Esophagus muscularis mucosa (tissue), 4 donors: ENCODE data around the gene PGM2. TPM values are rescaled to one million over a fixed set of nuclear protein-coding genes. Genes with fewer than 3 reads are reported as not detected.

ENCODE experiments used
- DNase-seq: peaks from one replicate; pipeline ENCODE4 v3.0.0-alpha.2; 2017; ENCODE audit errors: extremely low spot score
- H3K27ac ChIP-seq, 4 donors: fragments of 200-600 bp; sonication (generic); replicated peaks in 1 of 4; 1 replicate in 3 of 4; 2 replicates in 1 of 4; pipeline ENCODE4 v1.5.1; 2016 to 2019; ENCODE audit warnings: mild to moderate bottlenecking in 1 of 4
- H3K27me3 ChIP-seq, 4 donors: fragments of 200-600 bp; sonication (generic); one replicate each; pipeline versions ENCODE4 v1.5.1 to v1.6.0; 2016 to 2019
- H3K36me3 ChIP-seq, 4 donors: fragments of 200-600 bp; sonication (generic); one replicate each; pipeline ENCODE4 v1.5.1; 2016 to 2019
- H3K4me1 ChIP-seq, 4 donors: fragments of 200-600 bp; sonication (generic); one replicate each; pipeline ENCODE4 v1.5.1; 2016 to 2019
- H3K4me3 ChIP-seq, 4 donors: fragments of 200-600 bp; sonication (generic); 1 replicate in 2 of 4; 2 replicates in 2 of 4; pipeline ENCODE4 v1.5.1; 2016 to 2019; ENCODE audit warnings: mild to moderate bottlenecking in 4 of 4, moderate library complexity in 1 of 4
- H3K9me3 ChIP-seq, 4 donors: fragments of 200-600 bp; sonication (generic); 1 replicate in 3 of 4; 2 replicates in 1 of 4; pipeline ENCODE4 v1.5.1; 2016 to 2019
- CTCF ChIP-seq, 3 experiments: fragments of 200-600 bp in 2 of 3; fragments of 450-650 bp in 1 of 3; sonication (generic) in 2 of 3; IDR thresholded peaks; one replicate each; pipeline ENCODE4 v1.5.1; 2017 to 2019; ENCODE audit warnings: antibody characterized with exemption in 3 of 3, mild to moderate bottlenecking in 2 of 3, moderate library complexity in 1 of 3
- EP300 ChIP-seq: sonication (generic); formaldehyde crosslinking; IDR thresholded peaks from one replicate; pipeline ENCODE4 v1.6.1; 2017; ENCODE audit warnings: antibody characterized with exemption
- POLR2A ChIP-seq: fragments of 450-650 bp; IDR thresholded peaks from one replicate; pipeline ENCODE4 v1.6.1; 2017; ENCODE audit warnings: antibody characterized with exemption, moderate library complexity, mild to moderate bottlenecking, low read depth
- POLR2AphosphoS5 ChIP-seq, 2 donors: sonication (generic); formaldehyde crosslinking; IDR thresholded peaks; one replicate each; pipeline ENCODE4 v1.6.1; 2017; ENCODE audit warnings: antibody characterized with exemption in 2 of 2
- WGBS: methylation state at CpG from one replicate; pipeline ENCODE4 v1.1.5; 2018; 5-methylcytosine and 5-hydroxymethylcytosine counted together
- intact Hi-C: fragments of 100-400 bp; cut with DNase I; formaldehyde crosslinking; loops from one replicate; pipeline ENCODE4 v1.15.1; 2023
- total RNA-seq, 4 donors: library from RNA; depleted of rRNA; stranded (reverse); fragments of >200 nt; gene quantifications; one replicate each; pipeline versions ENCODE4 v1.1.0 to v1.2.1, GENCODE V29; 2016

Gene PGM2
- total RNA-seq, 4 donors from 2014 or later, result 17.4 to 19.2 (median 18.8) TPM

GRCh38 chr4:37827802-37828321, 1.4 kb downstream of the PGM2 start:
- H3K9me3 ChIP-seq, result no peaks in the 10 kb centered on the region
- peak overlapping the region in 2 of 4 donors; percentile 83 to 89 for H3K27ac ChIP-seq
- intact Hi-C loops, result loop anchor here (5.0 to 10.0 kb wide), 4 partner anchors 44 to 149 kb away; partner anchors contain the start of gene RELL1
- peak; percentile 68 for DNase-seq
- no peak for TF ChIP-seq POLR2A
- no peak for TF ChIP-seq EP300
- no peak for TF ChIP-seq CTCF (IDR thresholded peaks at IDR 0.05)
- no peak for TF ChIP-seq POLR2AphosphoS5 (IDR thresholded peaks at IDR 0.05)
- 77% methylated on average over 1 of the region's 1 CpG for WGBS
- peaks cover 15 to 28% (median 27%) of the 10 kb centered on the region in 4 donors for H3K4me1 ChIP-seq
- peak overlapping the region; percentile 68 to 90 (median 87) for H3K4me3 ChIP-seq
- H3K36me3 ChIP-seq, result peaks cover 6 to 30% (median 23%) of the 10 kb centered on the region in 4 donors
- no peaks in the 10 kb centered on the region for H3K27me3 ChIP-seq

DNA sequence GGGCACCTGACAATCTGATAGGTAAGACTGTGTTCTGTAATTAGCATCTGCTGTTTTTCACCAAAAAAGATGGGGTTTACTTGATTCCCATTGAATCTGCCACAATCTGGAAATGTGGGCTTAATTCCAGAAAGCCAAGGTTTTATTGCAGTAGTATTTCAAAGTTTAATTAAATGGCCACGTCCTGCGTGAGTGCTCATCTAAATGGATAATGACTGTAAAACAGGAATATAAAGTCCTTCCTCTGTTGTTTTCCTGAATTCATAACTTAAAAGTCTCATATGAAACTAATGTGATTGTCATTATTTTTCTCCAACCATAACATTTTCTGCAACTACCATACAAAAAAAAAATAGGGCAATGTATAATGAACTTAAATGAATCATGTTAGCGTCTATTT, 2.4 kb downstream of the PGM2 start:
- Histone ChIP-seq H3K36me3 (peaks cover 6 to 39% (median 29%) of the 10 kb centered on the region in 4 donors), H3K4me3 (no peak overlapping the region), H3K27ac (no peak overlapping the region), H3K9me3 (no peaks in the 10 kb centered on the region), H3K4me1 (peaks cover 15 to 28% (median 27%) of the 10 kb centered on the region in 4 donors), H3K27me3 (no peaks in the 10 kb centered on the region)
- TF ChIP-seq POLR2AphosphoS5 (IDR thresholded peaks at IDR 0.05), result no peak
- TF ChIP-seq CTCF (IDR thresholded peaks at IDR 0.05), result no peak
- no peak for TF ChIP-seq POLR2A
- TF ChIP-seq EP300, result no peak
- WGBS, result 90% methylated on average over 3 of the region's 3 CpGs
- intact Hi-C loops, result loop anchor here (5.0 to 10.0 kb wide), 4 partner anchors 43 to 148 kb away; partner anchors contain the start of gene RELL1
- DNase-seq, result no peak

DNA sequence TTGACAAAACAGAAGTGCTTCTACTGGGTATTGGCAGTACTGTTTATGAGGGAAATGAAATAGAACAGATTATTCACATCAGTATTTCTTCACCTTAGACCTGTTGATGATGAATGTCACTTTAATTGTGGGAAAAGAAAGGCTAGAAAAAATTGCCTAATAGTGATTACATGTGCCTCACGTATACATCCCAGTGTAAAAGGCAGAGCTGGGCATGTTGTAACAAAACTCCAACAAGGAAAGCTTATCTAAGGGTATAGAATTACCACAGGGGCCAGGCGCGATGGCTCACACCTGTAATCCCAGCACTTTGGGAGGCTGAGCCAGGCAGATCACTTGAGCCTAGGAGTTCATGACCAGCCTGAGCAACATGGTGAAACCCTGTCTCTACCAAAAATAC, 4.2 kb downstream of the PGM2 start:
- Histone ChIP-seq H3K4me3 (no peak overlapping the region), H3K4me1 (peaks cover 11 to 21% (median 20%) of the 10 kb centered on the region in 4 donors), H3K9me3 (no peaks in the 10 kb centered on the region), H3K27ac (no peak overlapping the region), H3K36me3 (peaks cover 6 to 53% (median 43%) of the 10 kb centered on the region in 4 donors), H3K27me3 (no peaks in the 10 kb centered on the region)
- DNase-seq, result no peak
- WGBS, result 97% methylated on average over 3 of the region's 3 CpGs
- no peak for TF ChIP-seq EP300
- TF ChIP-seq POLR2A, result no peak
- no peak for TF ChIP-seq CTCF (IDR thresholded peaks at IDR 0.05)
- no peak for TF ChIP-seq POLR2AphosphoS5 (IDR thresholded peaks at IDR 0.05)
- intact Hi-C loops, result no loop called here

GRCh38 chr4:37835031-37835430, 8.5 kb downstream of the PGM2 start:
- intact Hi-C loops, result no loop called here
- H3K36me3 ChIP-seq, result peaks cover 6 to 90% (median 69%) of the 10 kb centered on the region in 4 donors

More at GRCh38 chr4:37835031-37835430, 8.5 kb downstream of the PGM2 start:
- Histone ChIP-seq H3K27me3 (no peaks in the 10 kb centered on the region), H3K27ac (no peak overlapping the region), H3K9me3 (no peaks in the 10 kb centered on the region), H3K4me1 (peaks cover 6 to 17% (median 14%) of the 10 kb centered on the region in 4 donors), H3K4me3 (no peak overlapping the region)
- 79% methylated on average over 5 of the region's 5 CpGs for WGBS
- no peak for DNase-seq
- TF ChIP-seq EP300 (no peak), POLR2A (no peak), POLR2AphosphoS5 (IDR thresholded peaks at IDR 0.05) (no peak), CTCF (IDR thresholded peaks at IDR 0.05) (no peak)
